Neuronal stem cell (in vitro differentiated cells): ENCODE data around the gene ZMYM3.

Source experiments
- DNase-seq: peaks from one replicate; pipeline ENCODE4 v3.0.0-alpha.2; 2013; ENCODE audit warnings: low spot score
- H2AFZ ChIP-seq: one replicate; pipeline ENCODE4 v1.6.1; 2013; ENCODE audit warnings: mild to moderate bottlenecking, low read length, inconsistent platforms
- H2AK5ac ChIP-seq: 2 replicates; pipeline ENCODE4 v1.6.1; 2013; ENCODE audit warnings: low read depth, mild to moderate bottlenecking, inconsistent platforms, low read length, moderate library complexity, mixed read lengths
- H2BK120ac ChIP-seq: 2 replicates; pipeline ENCODE4 v1.6.1; 2013; ENCODE audit warnings: low read depth, mild to moderate bottlenecking, inconsistent platforms, low read length, moderate library complexity, mixed read lengths
- H2BK12ac ChIP-seq: one replicate; pipeline ENCODE4 v1.6.1; 2013; ENCODE audit warnings: low read length, inconsistent platforms
- H2BK15ac ChIP-seq: 2 replicates; pipeline ENCODE4 v1.6.1; 2013; ENCODE audit warnings: mild to moderate bottlenecking, low read length, inconsistent platforms, mixed read lengths
- H2BK5ac ChIP-seq: one replicate; pipeline ENCODE4 v1.6.1; 2013; ENCODE audit warnings: inconsistent platforms, mild to moderate bottlenecking, low read length, moderate library complexity
- H3K14ac ChIP-seq: one replicate; pipeline ENCODE4 v1.6.1; 2013; ENCODE audit warnings: low read length, inconsistent platforms
- H3K18ac ChIP-seq: 2 replicates; pipeline ENCODE4 v1.6.1; 2013; ENCODE audit warnings: low read length, inconsistent platforms
- H3K23ac ChIP-seq: 2 replicates; pipeline ENCODE4 v1.6.1; 2013; ENCODE audit warnings: low read depth, mild to moderate bottlenecking, mixed read lengths, low read length, inconsistent platforms; ENCODE audit not compliant: poor library complexity
- H3K27ac ChIP-seq: replicated peaks from 3 replicates; pipeline ENCODE4 v1.5.1; 2013; ENCODE audit warnings: low read length, inconsistent platforms
- H3K27me3 ChIP-seq, 3 experiments: 2 replicates each; pipeline ENCODE4 v1.6.1; 2013; ENCODE audit warnings: low read length in 3 of 3, mild to moderate bottlenecking in 2 of 3, inconsistent platforms in 1 of 3, low read depth in 1 of 3, mixed read lengths in 1 of 3, moderate library complexity in 1 of 3; ENCODE audit not compliant: control insufficient read depth in 3 of 3, insufficient read depth in 3 of 3
- H3K36me3 ChIP-seq, 2 donors: replicated peaks in 1 of 2; 2 replicates each; pipeline ENCODE4 v1.6.1; 2013; ENCODE audit warnings: low read length in 2 of 2; ENCODE audit not compliant: control insufficient read depth in 2 of 2, insufficient read depth in 2 of 2
- H3K4ac ChIP-seq: 2 replicates; pipeline ENCODE4 v1.6.1; 2013; ENCODE audit warnings: inconsistent platforms, mild to moderate bottlenecking, low read length, moderate library complexity
- H3K4me1 ChIP-seq, 2 donors: 1 replicate in 1 of 2; 2 replicates in 1 of 2; pipeline ENCODE4 v1.6.1; 2013; ENCODE audit warnings: low read length in 2 of 2, low read depth in 1 of 2; ENCODE audit not compliant: control insufficient read depth in 2 of 2, insufficient read depth in 1 of 2
- H3K4me2 ChIP-seq: one replicate; pipeline ENCODE4 v1.6.1; 2013; ENCODE audit warnings: mild to moderate bottlenecking, low read length, inconsistent platforms; ENCODE audit not compliant: insufficient read depth, poor library complexity, severe bottlenecking
- H3K4me3 ChIP-seq, 2 donors: 2 replicates each; pipeline ENCODE4 v1.5.1; 2013; ENCODE audit warnings: low read length in 2 of 2, mild to moderate bottlenecking in 2 of 2, inconsistent platforms in 1 of 2, moderate library complexity in 1 of 2
- H3K79me1 ChIP-seq: one replicate; pipeline ENCODE4 v1.6.1; 2013; ENCODE audit warnings: low read depth, mild to moderate bottlenecking, inconsistent platforms, low read length, moderate library complexity
- H3K9ac ChIP-seq: one replicate; pipeline ENCODE4 v1.6.1; 2013; ENCODE audit warnings: mild to moderate bottlenecking, low read depth, low read length, inconsistent platforms; ENCODE audit not compliant: poor library complexity
- H3K9me3 ChIP-seq, 2 donors: replicated peaks in 1 of 2; 2 replicates each; pipeline versions ENCODE3 to v1.6.1; 2013; ENCODE audit warnings: low read length in 2 of 2, mild to moderate bottlenecking in 2 of 2, inconsistent platforms in 1 of 2, low read depth in 1 of 2, mixed read lengths in 1 of 2, moderate library complexity in 1 of 2; ENCODE audit not compliant: control insufficient read depth in 2 of 2, insufficient read depth in 1 of 2
- H4K8ac ChIP-seq: one replicate; pipeline ENCODE4 v1.6.1; 2013; ENCODE audit warnings: low read depth, mild to moderate bottlenecking, inconsistent platforms, low read length, moderate library complexity
- H4K91ac ChIP-seq: one replicate; pipeline ENCODE4 v1.6.1; 2013; ENCODE audit warnings: low read length, low read depth, mild to moderate bottlenecking, inconsistent platforms; ENCODE audit not compliant: poor library complexity
- WGBS, 2 donors: extraction: QIAGEN DNeasy Blood & Tissue Kit; methylation state at CpG; one replicate each; pipeline ENCODE4 v1.1.7; 2013; ENCODE audit warnings: missing lambda C conversion rate in 2 of 2, mixed read lengths in 1 of 2; ENCODE audit not compliant: insufficient read length in 2 of 2, insufficient replicate concordance in 1 of 2; ENCODE audit errors: extremely low coverage in 2 of 2; 5-methylcytosine and 5-hydroxymethylcytosine counted together

The ZMYM3 gene

DNA sequence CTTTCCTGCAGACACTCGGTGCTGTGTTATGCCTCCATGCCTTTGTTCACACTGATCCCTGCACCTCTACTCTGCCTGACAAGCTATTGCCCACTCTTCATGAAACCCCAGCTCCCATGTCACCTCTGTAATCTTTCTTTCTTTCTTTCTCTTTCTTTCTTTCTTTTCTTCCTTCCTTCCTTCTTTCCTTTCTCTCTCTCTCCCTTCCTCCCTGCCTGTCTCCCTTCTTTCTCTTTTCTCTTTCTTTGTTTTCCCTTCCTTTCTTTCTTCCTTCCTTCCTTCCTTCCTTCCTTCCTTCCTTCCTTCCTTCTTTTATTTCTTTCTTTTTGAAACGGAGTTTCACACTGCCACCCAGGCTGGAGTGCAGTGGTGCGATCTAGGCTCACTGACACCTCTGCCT lies 18.5 kb downstream of the ZMYM3 start:
- DNase-seq = no peak
- Histone ChIP-seq H2BK15ac (no peak overlapping the region), H3K23ac (no peak overlapping the region), H2AK5ac (no peak overlapping the region), H3K4me2 (no peak overlapping the region), H4K8ac (no peak overlapping the region), H3K9me3 (no peaks in the 10 kb centered on the region), H2BK120ac (no peak overlapping the region), H3K4ac (no peak overlapping the region), H2BK12ac (no peak overlapping the region), H3K27ac (no peak overlapping the region), H3K14ac (no peak overlapping the region), H2BK5ac (no peak overlapping the region), H3K18ac (no peak overlapping the region), H3K4me1 (no peaks in the 10 kb centered on the region), H3K27me3 (no peaks in the 10 kb centered on the region), H2AFZ (no peak overlapping the region), H3K79me1 (no peaks in the 10 kb centered on the region), H3K36me3 (peaks cover 2 to 14% of the 10 kb centered on the region in 2 donors), H3K9ac (no peak overlapping the region), H4K91ac (no peak overlapping the region), H3K4me3 (no peak overlapping the region)
- WGBS, 2 donors = no CpG with 5 or more reads among the region's 3 CpGs

DNA sequence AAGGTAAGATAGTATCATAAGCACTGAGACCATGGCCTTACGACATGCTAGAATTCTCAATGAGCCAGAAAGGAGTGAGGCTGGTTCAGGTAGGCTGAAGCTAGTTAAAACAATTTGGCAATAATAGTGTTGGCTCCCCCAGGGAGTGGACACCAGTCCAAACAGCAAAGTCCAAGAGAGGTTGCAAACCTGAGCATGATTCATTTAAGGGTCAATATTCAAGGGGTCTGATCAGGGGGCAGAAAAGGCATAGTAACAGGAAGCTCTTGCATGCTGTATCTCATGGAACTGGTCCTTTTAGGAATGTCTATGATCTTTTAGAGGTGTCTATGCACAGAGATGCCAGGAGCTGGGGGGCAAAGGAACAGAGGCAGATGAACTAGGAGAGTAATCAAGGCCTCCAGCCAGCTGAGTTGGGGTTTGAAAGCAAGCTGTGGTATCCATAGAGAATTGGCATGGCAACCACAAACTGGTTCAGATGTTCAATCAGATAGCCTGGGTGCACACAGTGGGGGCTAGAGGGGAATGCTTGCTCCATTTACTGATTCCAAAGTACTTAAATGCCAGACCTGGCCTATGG lies 25.8 kb downstream of the ZMYM3 start:
- no peak overlapping the region for H2BK5ac ChIP-seq
- no peak overlapping the region for H3K27ac ChIP-seq
- no peaks in the 10 kb centered on the region for H3K79me1 ChIP-seq
- H3K4me2 ChIP-seq = no peak overlapping the region
- no peak overlapping the region for H2BK15ac ChIP-seq
- no peak overlapping the region for H3K14ac ChIP-seq
- no peak overlapping the region for H3K4ac ChIP-seq
- H3K23ac ChIP-seq = no peak overlapping the region
- no peak for DNase-seq
- no peak overlapping the region for H2BK12ac ChIP-seq
- H4K91ac ChIP-seq = no peak overlapping the region
- no peak overlapping the region for H2BK120ac ChIP-seq
- H3K36me3 ChIP-seq = no peaks in the 10 kb centered on the region
- WGBS, 2 donors = no CpG with 5 or more reads among the region's 1 CpG
- H2AK5ac ChIP-seq = no peak overlapping the region
- no peak overlapping the region for H4K8ac ChIP-seq
- no peak overlapping the region for H3K4me3 ChIP-seq
- H3K9ac ChIP-seq = no peak overlapping the region
- H3K9me3 ChIP-seq = no peaks in the 10 kb centered on the region
- H3K18ac ChIP-seq = no peak overlapping the region
- H2AFZ ChIP-seq = no peak overlapping the region
- H3K4me1 ChIP-seq = peaks cover 4 to 11% of the 10 kb centered on the region in 2 donors
- H3K27me3 ChIP-seq = no peaks in the 10 kb centered on the region

DNA sequence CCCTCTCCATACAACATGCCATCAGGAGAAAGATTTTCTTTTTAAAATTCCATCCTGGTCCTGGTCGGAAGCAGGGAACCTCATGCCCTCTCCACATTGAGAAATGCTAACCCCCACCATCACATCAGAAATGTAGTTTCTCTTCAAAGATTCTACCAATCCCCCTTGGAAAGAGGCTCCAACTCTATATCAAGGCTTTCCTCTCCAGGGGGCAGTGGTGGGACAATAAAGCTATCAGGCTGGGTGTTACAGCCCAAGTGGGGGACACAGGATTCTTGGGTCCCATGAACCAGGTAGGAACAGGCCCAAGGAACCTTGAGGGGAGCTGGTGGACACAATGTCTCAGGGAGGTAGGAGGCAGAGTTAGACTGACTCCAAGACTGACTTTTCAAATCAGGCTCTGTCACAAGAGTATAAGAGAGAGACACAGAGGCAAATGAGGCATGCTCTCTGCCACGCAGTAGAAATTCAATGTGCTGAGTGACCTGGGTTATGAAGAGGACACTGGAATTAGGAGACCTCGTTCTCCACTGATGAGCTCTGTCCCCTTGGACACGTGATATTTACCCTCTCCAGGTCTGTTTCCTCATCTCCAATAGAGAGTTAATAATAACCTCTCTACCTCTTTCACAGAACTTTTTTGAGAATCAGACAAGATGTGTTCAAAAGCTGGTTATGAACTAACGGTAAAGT lies 26.4 kb downstream of the ZMYM3 start:
- Histone ChIP-seq H2BK15ac (no peak overlapping the region), H3K23ac (no peak overlapping the region), H3K4ac (no peak overlapping the region), H2BK5ac (no peak overlapping the region), H2AFZ (no peak overlapping the region), H3K9me3 (no peaks in the 10 kb centered on the region), H4K8ac (no peak overlapping the region), H3K4me1 (peaks cover 4 to 11% of the 10 kb centered on the region in 2 donors), H3K14ac (no peak overlapping the region), H2BK12ac (no peak overlapping the region), H3K4me3 (no peak overlapping the region), H3K27ac (no peak overlapping the region), H3K36me3 (no peaks in the 10 kb centered on the region), H3K79me1 (no peaks in the 10 kb centered on the region), H3K9ac (no peak overlapping the region), H3K18ac (no peak overlapping the region), H3K27me3 (no peaks in the 10 kb centered on the region), H2BK120ac (no peak overlapping the region), H4K91ac (no peak overlapping the region), H2AK5ac (no peak overlapping the region), H3K4me2 (no peak overlapping the region)
- WGBS, 2 donors = no CpG with 5 or more reads among the region's 5 CpGs
- DNase-seq = no peak

DNA sequence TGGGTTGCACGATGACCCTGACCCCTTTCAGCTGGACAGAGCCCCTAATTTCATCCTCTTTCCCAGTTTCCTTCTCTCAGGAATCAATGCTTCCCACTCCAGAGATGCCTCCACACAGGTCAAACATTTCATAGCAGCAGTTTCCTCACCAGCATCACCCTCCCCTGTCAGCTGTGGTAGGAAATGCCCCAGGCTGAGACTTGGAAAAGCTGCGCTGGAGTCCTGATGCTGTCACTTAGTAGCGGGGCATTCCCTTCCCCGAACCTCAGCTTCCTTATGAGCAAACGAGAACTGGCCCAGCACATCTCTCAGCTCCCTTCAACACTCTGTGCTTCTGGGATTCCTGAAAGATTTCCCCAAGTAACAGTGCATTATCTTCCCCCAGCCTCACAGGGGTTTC lies 28.3 kb downstream of the ZMYM3 start:
- Histone ChIP-seq H3K4ac (no peak overlapping the region), H2BK120ac (no peak overlapping the region), H3K27ac (no peak overlapping the region), H3K79me1 (no peaks in the 10 kb centered on the region), H3K9ac (no peak overlapping the region), H2AK5ac (no peak overlapping the region), H3K27me3 (no peaks in the 10 kb centered on the region), H3K18ac (no peak overlapping the region), H3K9me3 (no peaks in the 10 kb centered on the region), H3K4me3 (no peak overlapping the region), H3K4me1 (peaks cover 4 to 11% of the 10 kb centered on the region in 2 donors), H3K23ac (no peak overlapping the region), H3K14ac (no peak overlapping the region), H2BK15ac (no peak overlapping the region), H3K36me3 (no peaks in the 10 kb centered on the region), H2BK12ac (no peak overlapping the region), H2AFZ (no peak overlapping the region), H4K8ac (no peak overlapping the region), H4K91ac (no peak overlapping the region), H2BK5ac (no peak overlapping the region), H3K4me2 (no peak overlapping the region)
- DNase-seq = no peak
- no CpG with 5 or more reads among the region's 5 CpGs for WGBS, 2 donors
